Lung (tissue), 12 donors: Measurements from ENCODE around the gene EPHB6. TPM values are rescaled to one million over a fixed set of nuclear protein-coding genes. Genes with fewer than 3 reads are reported as not detected.

Experiments
- ATAC-seq: fragments of 200-7000 bp; cut with Tn5 transposase; one replicate; pipeline ENCODE4 v1.9.1; 2020; ENCODE audit warnings: moderate number of reproducible peaks; ENCODE audit not compliant: insufficient read depth, low FRiP score
- DNase-seq, 3 donors: peaks; one replicate each; pipeline ENCODE4 v3.0.0-alpha.2; 2013 to 2017
- H3K27ac ChIP-seq, 2 donors: one replicate each; pipeline ENCODE4 v1.5.1; 2013; ENCODE audit warnings: mild to moderate bottlenecking in 2 of 2, moderate library complexity in 2 of 2, control low read depth in 1 of 2, inconsistent platforms in 1 of 2, low read depth in 1 of 2, low read length in 1 of 2
- H3K27me3 ChIP-seq, 3 donors: one replicate each; pipeline ENCODE4 v1.5.1; 2013; ENCODE audit warnings: low read length in 2 of 3; ENCODE audit not compliant: control insufficient read depth in 3 of 3, insufficient read depth in 3 of 3
- H3K36me3 ChIP-seq, 4 donors: one replicate each; pipeline ENCODE4 v1.5.1; 2013; ENCODE audit warnings: low read length in 4 of 4, mild to moderate bottlenecking in 1 of 4, moderate library complexity in 1 of 4; ENCODE audit not compliant: control insufficient read depth in 4 of 4, insufficient read depth in 4 of 4
- H3K4me1 ChIP-seq, 5 donors: one replicate each; pipeline ENCODE4 v1.5.1; 2013; ENCODE audit warnings: low read length in 5 of 5, mild to moderate bottlenecking in 2 of 5, moderate library complexity in 1 of 5; ENCODE audit not compliant: control insufficient read depth in 5 of 5, insufficient read depth in 5 of 5
- H3K4me3 ChIP-seq: one replicate; pipeline ENCODE4 v1.5.1; 2013; ENCODE audit warnings: mild to moderate bottlenecking, control low read depth, moderate library complexity
- H3K9ac ChIP-seq, 2 donors: one replicate each; pipeline ENCODE4 v1.5.1; 2013; ENCODE audit warnings: low read length in 2 of 2, control low read depth in 1 of 2; ENCODE audit not compliant: insufficient read depth in 1 of 2
- H3K9me3 ChIP-seq, 4 donors: one replicate each; pipeline ENCODE4 v1.5.1; 2013; ENCODE audit warnings: low read length in 3 of 4, mild to moderate bottlenecking in 1 of 4, moderate library complexity in 1 of 4; ENCODE audit not compliant: control insufficient read depth in 4 of 4, insufficient read depth in 3 of 4
- WGBS, 2 donors: extraction: QIAGEN DNeasy Blood & Tissue Kit; methylation state at CpG; one replicate each; pipeline ENCODE4 v1.1.7; 2013; 5-methylcytosine and 5-hydroxymethylcytosine counted together
- polyA plus RNA-seq, 2 donors: library from polyadenylated mRNA; stranded (reverse); fragments of 200-250 nt; gene quantifications; one replicate each; pipeline ENCODE4 v1.2.1, GENCODE V29; 2013
- total RNA-seq, 2 donors: library from RNA; depleted of rRNA in 1 of 2; stranded (reverse); fragments of >200 nt in 1 of 2; gene quantifications; one replicate each; pipeline ENCODE4 v1.2.1, GENCODE V29; 2014 to 2021
- TF ChIP-seq, protein P1 (sequence below): IDR thresholded peaks from 2 replicates; pipeline ENCODE4 v1.5.1; 2012; ENCODE audit warnings: mild to moderate bottlenecking; ENCODE audit errors: control extremely low read depth, extremely low read depth
- donor health status: control.
- donor health status: control.
- donor health status: Bipolar disorder and iron deficiency.
- donor health status: healthy.
- donor health status: DM: yes; HTN: yes; CAD: no.

The EPHB6 gene
- total and polyA plus RNA-seq, 4 donors, result 3.2 to 18.8 (median 13.5) TPM

GRCh38 chr7:142867097-142867378 lies 12.2 kb downstream of the EPHB6 start:
- H3K9me3 ChIP-seq, result no peaks in the 10 kb centered on the region
- H3K9ac ChIP-seq, result no peak overlapping the region
- TF ChIP-seq, protein P1, sequence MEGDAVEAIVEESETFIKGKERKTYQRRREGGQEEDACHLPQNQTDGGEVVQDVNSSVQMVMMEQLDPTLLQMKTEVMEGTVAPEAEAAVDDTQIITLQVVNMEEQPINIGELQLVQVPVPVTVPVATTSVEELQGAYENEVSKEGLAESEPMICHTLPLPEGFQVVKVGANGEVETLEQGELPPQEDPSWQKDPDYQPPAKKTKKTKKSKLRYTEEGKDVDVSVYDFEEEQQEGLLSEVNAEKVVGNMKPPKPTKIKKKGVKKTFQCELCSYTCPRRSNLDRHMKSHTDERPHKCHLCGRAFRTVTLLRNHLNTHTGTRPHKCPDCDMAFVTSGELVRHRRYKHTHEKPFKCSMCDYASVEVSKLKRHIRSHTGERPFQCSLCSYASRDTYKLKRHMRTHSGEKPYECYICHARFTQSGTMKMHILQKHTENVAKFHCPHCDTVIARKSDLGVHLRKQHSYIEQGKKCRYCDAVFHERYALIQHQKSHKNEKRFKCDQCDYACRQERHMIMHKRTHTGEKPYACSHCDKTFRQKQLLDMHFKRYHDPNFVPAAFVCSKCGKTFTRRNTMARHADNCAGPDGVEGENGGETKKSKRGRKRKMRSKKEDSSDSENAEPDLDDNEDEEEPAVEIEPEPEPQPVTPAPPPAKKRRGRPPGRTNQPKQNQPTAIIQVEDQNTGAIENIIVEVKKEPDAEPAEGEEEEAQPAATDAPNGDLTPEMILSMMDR, result no peak
- 81 to 85% methylated on average over 4 of the region's 4 CpGs for WGBS, 2 donors
- peaks cover 0 to 9% (median 0%) of the 10 kb centered on the region in 5 donors for H3K4me1 ChIP-seq
- no peak overlapping the region for H3K4me3 ChIP-seq
- DNase-seq, result no peak
- H3K27ac ChIP-seq, result no peak overlapping the region
- ATAC-seq, result no peak
- H3K36me3 ChIP-seq, result peaks cover 0 to 7% (median 4%) of the 10 kb centered on the region in 4 donors
- peaks cover 0 to 3% (median 0%) of the 10 kb centered on the region in 3 donors for H3K27me3 ChIP-seq

- no peak overlapping the region for H3K27ac ChIP-seq
- ATAC-seq (no peak), DNase-seq (no peak)
- TF ChIP-seq, protein P1, result no peak
- WGBS, 2 donors, result 71 to 74% methylated on average over 18 of the region's 18 CpGs
- H3K36me3 ChIP-seq, result peaks cover 0 to 7% (median 3%) of the 10 kb centered on the region in 4 donors
- H3K9ac ChIP-seq, result no peak overlapping the region
- no peaks in the 10 kb centered on the region for H3K9me3 ChIP-seq
- H3K27me3 ChIP-seq, result peaks cover 0 to 3% (median 0%) of the 10 kb centered on the region in 3 donors
- H3K4me3 ChIP-seq, result no peak overlapping the region
- peaks cover 0 to 9% (median 0%) of the 10 kb centered on the region in 5 donors for H3K4me1 ChIP-seq
Observed at GRCh38 chr7:142867398-142868187, 12.7 kb downstream of the EPHB6 start.

DNA sequence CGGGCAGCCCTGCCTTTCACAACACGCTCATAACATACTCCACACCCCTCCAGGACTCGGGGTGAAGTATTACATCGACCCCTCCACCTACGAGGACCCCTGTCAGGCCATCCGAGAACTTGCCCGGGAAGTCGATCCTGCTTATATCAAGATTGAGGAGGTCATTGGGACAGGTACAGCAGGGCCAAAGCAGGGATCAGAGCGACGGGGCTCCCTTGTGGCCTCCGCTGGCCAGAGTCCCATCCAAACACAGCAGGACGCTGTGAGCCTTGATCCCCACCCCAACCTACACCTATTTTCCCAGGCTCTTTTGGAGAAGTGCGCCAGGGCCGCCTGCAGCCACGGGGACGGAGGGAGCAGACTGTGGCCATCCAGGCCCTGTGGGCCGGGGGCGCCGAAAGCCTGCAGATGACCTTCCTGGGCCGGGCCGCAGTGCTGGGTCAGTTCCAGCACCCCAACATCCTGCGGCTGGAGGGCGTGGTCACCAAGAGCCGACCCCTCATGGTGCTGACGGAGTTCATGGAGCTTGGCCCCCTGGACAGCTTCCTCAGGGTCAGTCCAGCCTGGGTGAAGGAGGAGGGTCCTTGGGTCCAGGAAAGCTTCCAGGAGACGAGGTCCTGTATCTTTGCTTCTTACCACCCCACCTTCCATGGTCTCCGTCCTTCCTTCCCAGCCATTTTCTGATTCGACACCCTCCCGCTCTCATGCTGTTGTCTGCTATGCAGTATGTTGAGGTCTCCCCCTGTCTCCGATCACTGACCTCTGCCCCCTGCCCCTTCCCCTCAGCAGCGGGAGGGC lies 13.5 kb downstream of the EPHB6 start:
- DNase-seq (peak in 1 of 3 donors; percentile 6), ATAC-seq (no peak)
- H3K4me1 ChIP-seq, result peaks cover 0 to 9% (median 0%) of the 10 kb centered on the region in 5 donors
- no peak overlapping the region for H3K4me3 ChIP-seq
- H3K27me3 ChIP-seq, result peaks cover 0 to 3% (median 0%) of the 10 kb centered on the region in 3 donors
- H3K9me3 ChIP-seq, result no peaks in the 10 kb centered on the region
- H3K27ac ChIP-seq, result no peak overlapping the region
- TF ChIP-seq, protein P1, result no peak
- peaks cover 0 to 6% (median under 1%) of the 10 kb centered on the region in 4 donors for H3K36me3 ChIP-seq
- 84 to 89% methylated on average over 31 of the region's 31 CpGs for WGBS, 2 donors
- H3K9ac ChIP-seq, result no peak overlapping the region
